Measurements from ENCODE around the gene RGS14. TPM values are rescaled to one million over a fixed set of nuclear protein-coding genes. Genes with fewer than 3 reads are reported as not detected.

The RGS14 gene
- total RNA-seq, 2 experiments from 2014 or later = 43.9 to 47.2 TPM

DNA sequence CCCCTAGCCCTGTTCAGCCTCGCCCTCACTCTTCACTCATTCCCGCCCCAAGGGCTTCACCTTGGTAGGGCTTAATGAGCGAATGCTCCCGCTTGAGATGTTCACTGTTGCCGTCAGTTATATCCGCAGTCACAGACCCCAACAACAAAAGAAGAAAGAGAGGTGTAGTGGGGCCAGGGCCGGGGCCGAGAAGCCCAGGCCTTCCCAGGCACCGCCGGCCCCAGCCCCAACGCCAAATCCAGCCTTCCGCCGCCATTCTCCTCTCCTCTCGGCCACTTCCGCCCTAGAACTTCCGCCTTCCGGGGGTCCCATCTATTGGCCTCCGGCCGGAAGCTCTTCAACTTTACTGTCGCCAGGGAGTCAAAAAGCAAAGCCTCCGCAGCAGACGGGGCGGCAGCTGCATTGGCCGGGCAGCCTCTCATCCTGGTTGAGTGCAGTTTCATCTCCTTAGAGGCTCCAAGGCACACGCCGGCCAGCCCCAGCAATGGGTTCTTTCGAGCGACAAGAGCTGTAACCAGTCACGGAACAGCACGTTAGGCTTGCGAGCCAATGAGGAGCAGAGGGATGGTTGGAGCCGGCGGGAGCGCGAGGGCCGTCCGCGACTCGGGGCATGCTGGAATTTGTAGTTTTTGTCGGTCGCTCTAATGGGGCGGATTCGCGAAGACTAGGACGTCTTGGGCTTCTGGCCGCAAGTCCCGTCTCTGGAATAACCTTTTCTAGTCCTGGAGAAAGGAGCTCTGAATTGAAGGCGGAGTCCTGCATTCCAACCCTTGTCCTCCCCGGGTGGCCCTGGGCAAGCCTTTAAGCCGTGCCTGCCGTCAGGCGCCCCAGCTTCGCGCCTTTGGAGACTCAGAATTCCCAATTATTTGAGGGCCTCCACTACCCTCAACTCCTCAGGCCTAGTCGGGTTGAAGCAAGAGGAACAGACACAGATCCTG, 6.1 kb upstream of the RGS14 start, which contains the start of gene LMAN2:
Gene LMAN2, minus strand, starts transcription at position 277 of the 938 bp plus-strand sequence. Its CDS starts 21 bp downstream, at position 256.
- CTCF ChIA-PET = interaction anchor here (0.8 to 5.7 kb wide), 18 partner anchors 8 to 238 kb away, joined by 3 to 33 read pairs (median 4); partner anchors contain the start of genes PRELID1 and RAB24
- Mint-ChIP-seq H3K4me1 (ENCODE audit: low read depth) (peaks cover 64% of the 10 kb centered on the region), H3K36me3 (peaks cover 10% of the 10 kb centered on the region), H3K4me3 (peak within 1 kb of the TSS; percentile 96), H3K27ac (peak within 1 kb of the TSS; percentile 99), H3K9me3 (peaks cover 9% of the 10 kb centered on the region), H3K27me3 (no peaks in the 10 kb centered on the region)
- intact Hi-C loops (cut with micrococcal nuclease) = loop anchor here (2.0 to 5.0 kb wide), 4 partner anchors 36 to 964 kb away; partner anchors contain the start of genes HIGD2A, NOP16 and NSD1
- peak; percentile 95 for DNase-seq
- POLR2A ChIA-PET = interaction anchor here (0.6 to 2.5 kb wide), 14 partner anchors 9 to 852 kb away, joined by 3 to 12 read pairs (median 6); partner anchors contain the start of genes B4GALT7, GRK6, MXD3 and PDLIM7

DNA sequence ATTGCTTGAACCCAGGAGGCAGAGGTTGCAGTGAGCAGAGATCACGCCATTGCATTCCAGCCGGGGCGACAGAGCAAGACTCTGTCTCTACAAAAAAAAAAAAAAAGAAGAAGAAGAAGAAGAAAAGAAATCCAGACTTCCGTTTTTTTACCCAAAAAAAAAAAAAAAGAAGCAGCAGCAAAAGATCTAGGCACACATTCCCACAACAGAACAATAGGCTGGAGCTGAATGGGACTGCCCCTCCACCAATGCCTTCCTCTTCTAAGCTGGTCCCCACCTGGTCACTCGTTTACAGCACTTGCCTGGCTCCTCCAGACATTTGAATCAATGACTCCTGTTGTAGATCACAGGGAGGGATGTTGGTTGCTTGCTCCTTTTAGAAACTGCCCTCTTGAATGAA, 4.6 kb upstream of the RGS14 start:
- Mint-ChIP-seq H3K36me3 (peaks cover 3% of the 10 kb centered on the region), H3K4me1 (ENCODE audit: low read depth) (peaks cover 62% of the 10 kb centered on the region), H3K9me3 (peaks cover 9% of the 10 kb centered on the region), H3K4me3 (no peak overlapping the region), H3K27ac (no peak overlapping the region), H3K27me3 (no peaks in the 10 kb centered on the region)
- ChIA-PET CTCF (interaction anchor here (3.0 to 5.7 kb wide), 4 partner anchors 18 to 50 kb away, joined by 15 to 33 read pairs (median 23); no protein-coding TSS in a partner anchor), POLR2A (interaction anchor here (0.7 kb wide), 1 partner anchor 91 kb away, joined by 3 read pairs; no protein-coding TSS in a partner anchor)
- no peak for DNase-seq
- intact Hi-C loops (cut with micrococcal nuclease) = loop anchor here (5.0 kb wide), 3 partner anchors 34 to 966 kb away; partner anchors contain the start of genes HIGD2A, NOP16 and NSD1

DNA sequence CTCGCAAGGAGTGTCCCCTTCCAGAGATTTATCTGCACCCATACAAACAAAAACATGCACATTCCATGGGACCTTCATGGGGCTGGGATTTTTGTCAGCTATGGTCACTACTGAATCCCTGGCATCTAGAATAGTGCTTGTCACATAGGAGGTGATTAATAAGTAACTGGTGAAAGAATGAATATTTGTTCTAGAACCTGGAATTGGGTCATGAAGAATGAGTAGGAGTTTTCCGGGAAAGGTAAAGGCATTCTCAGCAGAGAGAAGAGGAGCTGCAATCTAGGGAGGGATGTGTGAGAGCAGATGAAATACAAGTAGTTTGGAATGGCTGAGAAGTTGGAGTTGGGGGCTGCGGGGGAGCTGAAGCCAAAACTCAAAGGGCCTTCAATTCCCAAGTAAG, 3.5 kb upstream of the RGS14 start:
- ChIA-PET POLR2A (no interaction called here), CTCF (interaction anchor here (1.2 to 8.7 kb wide), 3 partner anchors 17 to 101 kb away, joined by 5 to 66 read pairs (median 33); no protein-coding TSS in a partner anchor)
- DNase-seq = no peak
- Mint-ChIP-seq H3K36me3 (peaks cover 3% of the 10 kb centered on the region), H3K4me3 (no peak overlapping the region), H3K9me3 (peaks cover 9% of the 10 kb centered on the region), H3K27me3 (no peaks in the 10 kb centered on the region), H3K4me1 (ENCODE audit: low read depth) (peaks cover 62% of the 10 kb centered on the region), H3K27ac (no peak overlapping the region)
- intact Hi-C loops (cut with micrococcal nuclease) = loop anchor here (5.0 kb wide), 3 partner anchors 33 to 967 kb away; partner anchors contain the start of genes HIGD2A, NOP16 and NSD1

DNA sequence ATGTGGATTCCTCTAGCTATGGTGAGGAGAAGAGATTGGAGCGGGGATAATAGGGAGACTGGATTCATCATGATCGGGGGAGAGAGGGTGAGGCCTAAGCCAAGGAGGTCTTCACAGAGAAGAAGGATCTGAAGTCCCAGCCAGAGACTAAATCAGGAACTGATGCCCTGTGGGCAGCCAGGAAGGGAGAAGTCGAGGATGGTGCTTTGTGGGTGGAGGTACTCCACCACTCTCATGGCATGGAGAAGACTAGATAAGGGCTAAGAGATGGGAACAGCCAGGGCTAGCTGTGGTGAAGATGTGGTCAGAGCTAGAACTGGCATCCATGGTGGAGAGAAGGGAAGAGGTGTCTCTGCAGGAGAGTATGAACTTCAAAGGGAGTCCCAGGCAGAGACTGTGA, 3.0 kb upstream of the RGS14 start:
- DNase-seq = no peak
- H3K9me3 Mint-ChIP-seq = peaks cover 9% of the 10 kb centered on the region
- H3K27me3 Mint-ChIP-seq = no peaks in the 10 kb centered on the region
- ChIA-PET CTCF (interaction anchor here (0.6 to 8.7 kb wide), 4 partner anchors 10 to 101 kb away, joined by 4 to 66 read pairs (median 5); no protein-coding TSS in a partner anchor), POLR2A (no interaction called here)
- no peak overlapping the region for H3K4me3 Mint-ChIP-seq
- no peak overlapping the region for H3K27ac Mint-ChIP-seq
- peaks cover 62% of the 10 kb centered on the region for H3K4me1 Mint-ChIP-seq (ENCODE audit: low read depth)
- intact Hi-C loops (cut with micrococcal nuclease) = loop anchor here (5.0 kb wide), 3 partner anchors 33 to 967 kb away; partner anchors contain the start of genes HIGD2A, NOP16 and NSD1
- peaks cover 3% of the 10 kb centered on the region for H3K36me3 Mint-ChIP-seq

DNA sequence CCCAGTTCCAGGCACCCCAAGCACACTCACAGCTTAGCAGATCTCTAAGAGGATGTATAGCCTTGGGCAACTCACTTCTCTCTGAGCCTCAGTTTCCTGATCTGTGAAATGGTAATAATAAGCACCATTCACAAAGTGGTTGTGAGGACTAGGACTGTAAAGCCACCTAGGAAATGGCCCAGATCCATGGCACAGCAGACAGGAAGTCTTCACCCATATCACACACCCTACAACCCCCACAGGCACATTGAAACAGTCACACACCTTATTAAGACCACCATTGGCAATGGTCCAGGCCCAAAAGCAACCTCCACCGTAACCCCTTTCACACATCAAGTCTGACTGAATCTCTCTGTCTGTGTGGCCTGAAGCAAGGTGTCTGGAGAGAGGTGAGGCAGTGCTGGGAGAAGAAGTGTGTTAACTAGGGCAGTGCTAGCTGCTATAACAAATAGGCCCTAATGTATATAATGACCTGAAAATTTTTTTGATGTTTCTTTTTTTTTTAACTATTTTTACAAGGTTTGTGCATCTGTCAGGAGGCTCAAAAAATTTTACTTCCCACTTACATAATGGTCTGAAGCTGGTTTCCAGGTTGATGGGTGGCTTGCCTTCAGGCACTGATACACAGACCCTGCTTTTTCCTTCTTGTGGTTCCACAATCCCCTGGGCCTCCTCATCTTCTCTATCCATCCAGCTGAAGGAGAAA, 2.4 kb upstream of the RGS14 start:
- CTCF ChIA-PET = interaction anchor here (0.6 to 8.7 kb wide), 3 partner anchors 9 to 47 kb away, joined by 4 to 66 read pairs (median 5); no protein-coding TSS in a partner anchor
- DNase-seq = no peak
- Mint-ChIP-seq H3K27ac (no peak overlapping the region), H3K9me3 (peaks cover 9% of the 10 kb centered on the region), H3K4me3 (peak overlapping the region; percentile 14), H3K4me1 (ENCODE audit: low read depth) (peaks cover 62% of the 10 kb centered on the region), H3K36me3 (peaks cover 3% of the 10 kb centered on the region), H3K27me3 (no peaks in the 10 kb centered on the region)
- intact Hi-C loops (cut with micrococcal nuclease) = no loop called here
- POLR2A ChIA-PET = no interaction called here

DNA sequence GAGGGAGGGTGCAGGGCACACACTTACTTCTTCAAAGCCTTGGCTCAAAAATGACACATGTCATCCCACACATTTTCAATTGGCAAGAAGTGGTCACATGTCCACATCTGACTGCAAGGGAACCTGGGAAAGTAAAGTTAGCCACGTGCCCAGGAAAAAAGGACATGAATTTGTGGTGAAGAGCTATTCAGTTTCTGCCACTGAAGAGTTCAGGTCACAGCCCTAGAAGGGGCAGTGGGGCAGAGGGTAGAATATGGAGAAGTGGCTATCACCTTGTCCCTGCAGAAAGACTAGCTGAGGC, 1.9 kb upstream of the RGS14 start:
- no peak for DNase-seq
- Mint-ChIP-seq H3K9me3 (peaks cover 9% of the 10 kb centered on the region), H3K27ac (no peak overlapping the region), H3K4me3 (no peak overlapping the region), H3K27me3 (no peaks in the 10 kb centered on the region), H3K4me1 (ENCODE audit: low read depth) (peaks cover 60% of the 10 kb centered on the region), H3K36me3 (peaks cover 3% of the 10 kb centered on the region)
- intact Hi-C loops (cut with micrococcal nuclease) = loop anchor here (2.0 kb wide), 1 partner anchor 73 kb away; no protein-coding TSS in a partner anchor
- ChIA-PET CTCF (interaction anchor here (1.3 to 8.7 kb wide), 4 partner anchors 23 to 102 kb away, joined by 3 to 66 read pairs (median 4); no protein-coding TSS in a partner anchor), POLR2A (no interaction called here)

DNA sequence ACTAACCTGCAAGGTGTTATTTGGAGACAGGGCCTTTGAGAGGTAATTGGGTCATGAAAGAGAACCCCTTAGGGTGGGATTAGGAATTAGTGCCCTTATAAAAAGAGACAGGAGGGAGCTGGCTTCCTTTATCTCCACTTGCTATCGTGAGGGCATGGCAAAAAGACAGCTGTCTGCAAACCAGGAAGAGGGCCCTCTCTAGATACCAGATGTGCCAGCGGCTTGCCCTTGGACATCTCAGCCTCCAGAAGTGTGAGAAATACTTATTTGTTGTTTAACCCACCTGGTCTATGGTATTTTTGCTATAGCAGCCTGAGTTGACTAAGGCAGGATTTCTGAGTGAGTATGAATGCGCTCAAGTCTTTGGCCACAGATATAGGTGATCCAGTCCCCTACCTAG, 978 bp upstream of the RGS14 start:
- POLR2A ChIA-PET = interaction anchor here (1.0 to 1.4 kb wide), 2 partner anchors 22 to 74 kb away, joined by 3 read pairs; no protein-coding TSS in a partner anchor
- intact Hi-C loops (cut with micrococcal nuclease) = loop anchor here (2.0 kb wide), 1 partner anchor 72 kb away; no protein-coding TSS in a partner anchor
- no peak overlapping the region for H3K27ac Mint-ChIP-seq

DNA sequence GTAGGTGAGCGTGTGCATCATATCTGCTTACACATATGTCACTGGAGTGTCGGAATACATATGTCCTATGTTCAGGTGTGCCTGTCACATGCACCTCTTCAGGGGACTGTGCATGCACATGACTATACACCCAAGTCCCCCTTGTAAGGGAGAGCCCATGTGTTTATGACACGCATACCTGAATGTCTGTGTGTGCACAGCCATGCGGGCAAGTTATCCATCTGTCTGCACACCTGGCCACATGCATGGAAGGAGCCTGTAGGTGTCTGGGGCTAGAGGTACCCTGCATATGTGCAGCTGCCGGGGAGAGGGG, 622 bp upstream of the RGS14 start:
- Mint-ChIP-seq H3K9me3 (peaks cover 9% of the 10 kb centered on the region), H3K27me3 (no peaks in the 10 kb centered on the region), H3K4me1 (ENCODE audit: low read depth) (peaks cover 70% of the 10 kb centered on the region), H3K4me3 (peak overlapping the region; percentile 81), H3K36me3 (peaks cover 3% of the 10 kb centered on the region), H3K27ac (peak overlapping the region; percentile 73)
- DNase-seq = no peak
- ChIA-PET CTCF (interaction anchor here (0.6 to 8.7 kb wide), 7 partner anchors 11 to 100 kb away, joined by 3 to 66 read pairs (median 4); no protein-coding TSS in a partner anchor), POLR2A (interaction anchor here (1.0 to 1.4 kb wide), 3 partner anchors 21 to 98 kb away, joined by 3 to 4 read pairs (median 3); no protein-coding TSS in a partner anchor)
- intact Hi-C loops (cut with micrococcal nuclease) = loop anchor here (2.0 kb wide), 1 partner anchor 72 kb away; no protein-coding TSS in a partner anchor

More for the DNA sequence above, 978 bp upstream of the RGS14 start:
- Mint-ChIP-seq H3K4me3 (peak overlapping the region; percentile 81), H3K4me1 (ENCODE audit: low read depth) (peaks cover 69% of the 10 kb centered on the region), H3K27me3 (no peaks in the 10 kb centered on the region), H3K36me3 (peaks cover 3% of the 10 kb centered on the region), H3K9me3 (peaks cover 9% of the 10 kb centered on the region)
- no peak for DNase-seq
- CTCF ChIA-PET = interaction anchor here (0.6 to 8.7 kb wide), 6 partner anchors 11 to 101 kb away, joined by 3 to 66 read pairs (median 6); no protein-coding TSS in a partner anchor

DNA sequence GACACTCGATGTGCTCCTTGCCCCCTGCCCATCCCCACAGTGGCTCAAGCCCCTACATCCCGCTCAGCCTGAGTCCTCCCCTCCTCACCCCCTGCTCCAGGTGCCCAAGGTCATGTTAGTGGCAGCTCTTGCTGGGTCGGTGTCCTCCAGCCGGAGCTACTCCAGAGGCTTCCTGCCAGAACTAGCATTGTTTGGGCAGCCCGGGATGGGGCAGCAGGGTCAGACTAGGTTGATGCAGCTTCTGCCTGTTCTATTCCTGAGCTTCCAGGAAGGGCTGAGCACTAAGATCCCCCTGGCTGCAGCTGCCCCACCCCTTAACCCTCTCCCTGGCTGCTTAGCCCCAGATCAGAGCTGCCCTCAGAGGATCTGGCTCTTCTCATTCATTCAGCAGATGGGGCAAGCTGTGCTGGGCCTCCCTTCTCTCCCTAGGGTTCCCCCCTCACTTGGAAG, 671 bp downstream of the RGS14 start:
- Mint-ChIP-seq H3K27ac (peak overlapping the region; percentile 80), H3K4me1 (ENCODE audit: low read depth) (peaks cover 81% of the 10 kb centered on the region), H3K9me3 (peaks cover 9% of the 10 kb centered on the region), H3K4me3 (peak overlapping the region; percentile 81), H3K27me3 (no peaks in the 10 kb centered on the region), H3K36me3 (peaks cover 3% of the 10 kb centered on the region)
- ChIA-PET CTCF (interaction anchor here (0.8 to 8.7 kb wide), 7 partner anchors 13 to 97 kb away, joined by 3 to 66 read pairs (median 7); no protein-coding TSS in a partner anchor), POLR2A (interaction anchor here (0.8 to 1.4 kb wide), 5 partner anchors 14 to 97 kb away, joined by 3 to 4 read pairs (median 3); no protein-coding TSS in a partner anchor)
- peak; percentile 22 for DNase-seq
- intact Hi-C loops (cut with micrococcal nuclease) = no loop called here

DNA sequence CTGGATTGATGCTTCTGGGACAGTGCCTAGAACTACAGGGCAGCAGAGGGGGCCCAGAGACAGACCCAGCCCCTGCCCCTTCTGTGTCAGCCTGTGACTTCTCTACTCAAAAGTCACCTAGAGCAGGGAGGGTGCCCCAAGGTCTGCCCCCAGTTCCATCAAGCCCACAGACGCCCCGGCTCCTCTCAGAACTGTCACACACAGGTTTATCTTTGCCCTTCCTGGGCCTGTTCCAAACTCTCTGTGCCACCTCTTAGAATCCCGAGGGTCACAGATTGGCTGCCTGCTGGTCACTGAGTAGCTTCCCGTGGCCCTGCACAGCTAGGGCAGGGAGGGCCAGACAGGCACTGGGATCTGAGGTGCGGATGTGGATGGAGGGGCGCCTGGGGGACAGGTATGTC, 1.7 kb downstream of the RGS14 start:
- POLR2A ChIA-PET = interaction anchor here (2.8 kb wide), 1 partner anchor 8 kb away, joined by 10 read pairs; the partner anchor contains the start of gene LMAN2
- no peak for DNase-seq
- intact Hi-C loops (cut with micrococcal nuclease) = no loop called here
- Mint-ChIP-seq H3K27me3 (no peaks in the 10 kb centered on the region), H3K9me3 (peaks cover 9% of the 10 kb centered on the region), H3K36me3 (peaks cover 3% of the 10 kb centered on the region), H3K27ac (peak overlapping the region; percentile 80), H3K4me3 (peak overlapping the region; percentile 81), H3K4me1 (ENCODE audit: low read depth) (peaks cover 88% of the 10 kb centered on the region)
- CTCF ChIA-PET = interaction anchor here (1.1 to 8.7 kb wide), 5 partner anchors 12 to 96 kb away, joined by 3 to 66 read pairs (median 9); no protein-coding TSS in a partner anchor

DNA sequence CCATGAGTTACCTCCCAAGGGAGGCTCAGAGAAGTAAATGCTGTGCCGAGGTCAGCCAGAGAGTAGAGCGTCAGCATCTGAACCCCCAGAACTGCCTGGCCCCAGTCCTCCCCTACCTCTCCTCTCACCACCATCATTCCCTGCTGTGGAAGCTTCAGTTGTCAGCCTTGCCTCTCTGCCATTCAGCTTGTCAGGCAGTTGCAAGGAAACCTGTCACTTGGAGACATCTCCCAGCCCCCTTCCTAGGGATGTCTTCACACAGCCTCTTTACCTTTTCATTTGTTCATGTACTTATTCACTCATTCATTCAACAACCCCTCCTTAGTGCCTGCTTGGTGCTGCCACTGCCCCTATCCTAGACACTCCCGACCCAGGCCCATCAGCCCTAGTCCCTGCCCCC, 2.1 kb downstream of the RGS14 start:
- POLR2A ChIA-PET = interaction anchor here (2.8 kb wide), 1 partner anchor 9 kb away, joined by 10 read pairs; the partner anchor contains the start of gene LMAN2
- peak overlapping the region; percentile 11 for H3K27ac Mint-ChIP-seq
- DNase-seq = no peak
- H3K4me1 Mint-ChIP-seq (ENCODE audit: low read depth) = peaks cover 88% of the 10 kb centered on the region
- peaks cover 9% of the 10 kb centered on the region for H3K9me3 Mint-ChIP-seq
- CTCF ChIA-PET = interaction anchor here (1.4 to 8.7 kb wide), 5 partner anchors 12 to 96 kb away, joined by 3 to 66 read pairs (median 9); no protein-coding TSS in a partner anchor
- H3K4me3 Mint-ChIP-seq = peak overlapping the region; percentile 81
- H3K36me3 Mint-ChIP-seq = peaks cover 3% of the 10 kb centered on the region
- no peaks in the 10 kb centered on the region for H3K27me3 Mint-ChIP-seq
- intact Hi-C loops (cut with micrococcal nuclease) = no loop called here

Measured in activated CD4-positive, alpha-beta memory T cell treated with anti-CD3 and anti-CD28 coated beads for 36 hours (primary cell).